ENCODE data around the gene APOBEC2.

Gene APOBEC2

DNA sequence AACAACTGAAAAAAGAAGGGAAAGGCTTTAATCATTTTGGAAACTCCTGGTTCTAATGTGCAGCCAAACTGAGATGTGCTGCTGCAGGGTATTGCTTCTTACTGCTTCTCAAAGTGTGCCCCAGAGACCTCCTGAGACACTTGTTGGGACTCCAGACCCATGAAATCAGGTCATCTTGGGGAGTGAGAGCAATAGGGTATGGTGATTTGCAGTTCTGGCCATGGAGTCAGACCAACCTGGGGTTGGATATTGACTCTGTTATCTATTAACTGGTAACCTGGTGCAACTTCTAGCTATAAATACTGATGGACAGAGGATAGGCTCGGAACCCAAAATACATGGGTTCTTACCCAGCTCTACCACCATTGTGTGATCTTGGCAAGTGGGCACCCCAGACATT lies 6.9 kb upstream of the APOBEC2 start:
- Histone ChIP-seq H2AFZ (ENCODE audit: low read length) (no peak overlapping the region), H3K79me2 (ENCODE audit: insufficient read depth, low read length) (no peaks in the 10 kb centered on the region), H3K9me2 (replicated peaks; ENCODE audit: low read depth, low read length) (no peaks in the 10 kb centered on the region), H3K9ac (ENCODE audit: low read depth, low read length, poor library complexity, severe bottlenecking) (no peak overlapping the region), H3K4me3 (ENCODE audit: low read length, poor library complexity, severe bottlenecking) (no peak overlapping the region), H3K9me3 (ENCODE audit: insufficient read depth, low read depth, low read length) (no peaks in the 10 kb centered on the region), H3F3A (ENCODE audit: low read depth) (no peaks in the 10 kb centered on the region), H3K27me3 (ENCODE audit: insufficient read depth, low read length, poor library complexity, severe bottlenecking) (no peaks in the 10 kb centered on the region), H3K4me2 (ENCODE audit: low read depth, low read length, poor library complexity, severe bottlenecking) (no peak overlapping the region), H3K4me1 (ENCODE audit: insufficient read depth, low read length, poor library complexity, severe bottlenecking) (no peaks in the 10 kb centered on the region), H3K36me3 (ENCODE audit: insufficient read depth, low read length) (no peaks in the 10 kb centered on the region), H4K20me1 (ENCODE audit: insufficient read depth, low read length, poor library complexity, severe bottlenecking) (no peaks in the 10 kb centered on the region)
- TF ChIP-seq, protein P1, sequence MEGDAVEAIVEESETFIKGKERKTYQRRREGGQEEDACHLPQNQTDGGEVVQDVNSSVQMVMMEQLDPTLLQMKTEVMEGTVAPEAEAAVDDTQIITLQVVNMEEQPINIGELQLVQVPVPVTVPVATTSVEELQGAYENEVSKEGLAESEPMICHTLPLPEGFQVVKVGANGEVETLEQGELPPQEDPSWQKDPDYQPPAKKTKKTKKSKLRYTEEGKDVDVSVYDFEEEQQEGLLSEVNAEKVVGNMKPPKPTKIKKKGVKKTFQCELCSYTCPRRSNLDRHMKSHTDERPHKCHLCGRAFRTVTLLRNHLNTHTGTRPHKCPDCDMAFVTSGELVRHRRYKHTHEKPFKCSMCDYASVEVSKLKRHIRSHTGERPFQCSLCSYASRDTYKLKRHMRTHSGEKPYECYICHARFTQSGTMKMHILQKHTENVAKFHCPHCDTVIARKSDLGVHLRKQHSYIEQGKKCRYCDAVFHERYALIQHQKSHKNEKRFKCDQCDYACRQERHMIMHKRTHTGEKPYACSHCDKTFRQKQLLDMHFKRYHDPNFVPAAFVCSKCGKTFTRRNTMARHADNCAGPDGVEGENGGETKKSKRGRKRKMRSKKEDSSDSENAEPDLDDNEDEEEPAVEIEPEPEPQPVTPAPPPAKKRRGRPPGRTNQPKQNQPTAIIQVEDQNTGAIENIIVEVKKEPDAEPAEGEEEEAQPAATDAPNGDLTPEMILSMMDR (conservative IDR thresholded peaks at IDR 0.05; ENCODE audit: low read length) = no peak
- TF ChIP-seq EZH2phosphoT487 (IDR thresholded peaks at IDR 0.05; ENCODE audit: borderline replicate concordance) = no peak

DNA sequence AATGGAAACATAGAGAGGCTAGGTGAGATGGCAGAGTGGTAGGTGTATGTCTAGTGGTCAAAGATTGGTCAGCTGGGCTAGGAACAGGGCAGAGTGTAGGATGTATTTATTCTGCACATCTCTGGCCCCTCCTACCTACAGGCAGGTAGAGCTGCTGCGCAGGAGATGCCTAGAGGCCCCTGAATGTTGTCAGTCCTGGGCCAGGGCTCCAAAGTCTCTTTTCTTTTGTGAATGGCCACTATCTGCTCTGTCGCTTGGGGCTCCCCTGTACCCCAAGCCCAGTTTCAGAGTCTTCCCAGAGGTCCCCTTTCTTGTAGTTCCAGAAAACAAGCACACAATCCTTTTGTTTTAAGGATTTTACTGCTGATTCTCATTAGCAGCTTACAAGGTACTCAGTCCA lies 5.7 kb upstream of the APOBEC2 start:
- Histone ChIP-seq H3K27me3 (ENCODE audit: insufficient read depth, low read length, poor library complexity, severe bottlenecking) (no peaks in the 10 kb centered on the region), H3K36me3 (ENCODE audit: insufficient read depth, low read length) (no peaks in the 10 kb centered on the region), H3K9me3 (ENCODE audit: insufficient read depth, low read depth, low read length) (no peaks in the 10 kb centered on the region), H3K4me2 (ENCODE audit: low read depth, low read length, poor library complexity, severe bottlenecking) (no peak overlapping the region), H3K79me2 (ENCODE audit: insufficient read depth, low read length) (no peaks in the 10 kb centered on the region), H3K9ac (ENCODE audit: low read depth, low read length, poor library complexity, severe bottlenecking) (no peak overlapping the region), H3K9me2 (replicated peaks; ENCODE audit: low read depth, low read length) (no peaks in the 10 kb centered on the region), H3K4me3 (ENCODE audit: low read length, poor library complexity, severe bottlenecking) (no peak overlapping the region), H4K20me1 (ENCODE audit: insufficient read depth, low read length, poor library complexity, severe bottlenecking) (no peaks in the 10 kb centered on the region), H3K4me1 (ENCODE audit: insufficient read depth, low read length, poor library complexity, severe bottlenecking) (peaks cover 11% of the 10 kb centered on the region), H3F3A (ENCODE audit: low read depth) (no peaks in the 10 kb centered on the region), H2AFZ (ENCODE audit: low read length) (no peak overlapping the region)
- TF ChIP-seq, protein P1 (conservative IDR thresholded peaks at IDR 0.05; ENCODE audit: low read length) = no peak
- TF ChIP-seq EZH2phosphoT487 (IDR thresholded peaks at IDR 0.05; ENCODE audit: borderline replicate concordance) = no peak

DNA sequence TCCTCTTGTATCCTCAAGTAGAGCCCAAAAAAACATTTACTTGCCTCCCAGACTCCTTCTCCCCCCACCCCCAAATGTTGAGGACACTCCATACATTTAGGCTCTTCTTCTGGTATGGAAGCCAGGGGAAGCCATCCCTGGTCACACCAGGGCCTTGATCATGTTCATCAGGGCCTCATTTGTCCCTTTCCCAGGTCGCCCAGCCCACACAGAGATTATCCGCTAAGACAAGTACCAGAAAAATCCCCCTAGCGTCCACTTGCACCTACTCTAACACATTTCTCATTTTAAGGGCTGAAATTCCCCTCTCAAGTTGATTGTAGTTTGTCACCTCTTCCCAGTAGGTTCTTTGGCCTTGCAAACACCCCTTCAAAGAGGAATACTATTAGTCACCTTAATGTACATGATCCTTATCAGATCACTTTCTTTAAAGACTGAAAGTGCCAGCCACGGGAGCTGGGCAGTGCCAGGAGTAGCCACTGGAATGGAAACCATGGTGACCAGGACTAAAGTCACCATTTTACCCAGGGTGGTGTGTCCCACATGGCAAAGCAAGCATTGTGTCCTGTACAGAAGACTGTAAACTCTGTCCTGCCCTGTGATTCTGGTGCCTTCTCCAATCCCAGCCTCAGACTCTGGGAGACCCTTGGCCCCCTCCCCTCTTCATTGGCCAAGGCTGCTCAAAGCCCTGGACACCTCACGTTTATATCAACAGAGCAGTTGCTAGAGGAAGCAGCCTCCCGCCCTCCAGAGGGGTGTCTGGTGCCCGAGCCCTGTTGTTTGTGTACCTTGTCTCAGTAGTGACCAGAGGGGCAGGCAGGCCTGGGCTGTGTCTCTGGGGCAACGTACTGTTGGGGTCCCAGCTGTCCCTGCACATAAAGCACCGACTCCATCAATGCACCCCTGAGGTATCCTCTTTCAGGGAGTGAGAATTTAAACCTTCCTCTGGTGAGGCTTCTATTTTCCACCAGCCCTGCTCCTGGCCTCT lies 5.0 kb upstream of the APOBEC2 start:
- Histone ChIP-seq H3K4me2 (ENCODE audit: low read depth, low read length, poor library complexity, severe bottlenecking) (no peak overlapping the region), H3K9me2 (replicated peaks; ENCODE audit: low read depth, low read length) (no peaks in the 10 kb centered on the region), H3K4me1 (ENCODE audit: insufficient read depth, low read length, poor library complexity, severe bottlenecking) (peaks cover 18% of the 10 kb centered on the region), H4K20me1 (ENCODE audit: insufficient read depth, low read length, poor library complexity, severe bottlenecking) (no peaks in the 10 kb centered on the region), H2AFZ (ENCODE audit: low read length) (no peak overlapping the region), H3K27me3 (ENCODE audit: insufficient read depth, low read length, poor library complexity, severe bottlenecking) (no peaks in the 10 kb centered on the region), H3K79me2 (ENCODE audit: insufficient read depth, low read length) (no peaks in the 10 kb centered on the region), H3F3A (ENCODE audit: low read depth) (no peaks in the 10 kb centered on the region), H3K4me3 (ENCODE audit: low read length, poor library complexity, severe bottlenecking) (no peak overlapping the region), H3K36me3 (ENCODE audit: insufficient read depth, low read length) (no peaks in the 10 kb centered on the region), H3K9me3 (ENCODE audit: insufficient read depth, low read depth, low read length) (no peaks in the 10 kb centered on the region), H3K9ac (ENCODE audit: low read depth, low read length, poor library complexity, severe bottlenecking) (no peak overlapping the region)
- no peak for TF ChIP-seq EZH2phosphoT487 (IDR thresholded peaks at IDR 0.05; ENCODE audit: borderline replicate concordance)
- TF ChIP-seq, protein P1 (conservative IDR thresholded peaks at IDR 0.05; ENCODE audit: low read length) = no peak

Measured in Loucy (cell line).